ENCODE results near the gene ADAMTS2. TPM values are rescaled to one million over a fixed set of nuclear protein-coding genes. Genes with fewer than 3 reads are reported as not detected.
A peak's percentile ranks its signal among the peaks of the same experiment; 100 is the strongest.

ADAMTS2 gene
- total RNA-seq, 1 donor from 2014 or later: 0.29 TPM

- no peak for TF ChIP-seq CTCF (conservative IDR thresholded peaks at IDR 0.05; ENCODE audit: low read depth, low read length)
- H3K4me3 ChIP-seq (ENCODE audit: low read depth, low read length): no peak overlapping the region
- no peak for DNase-seq (ENCODE audit: low read depth)
Measured at GRCh38 chr5:179267671-179268083, 77.6 kb downstream of the ADAMTS2 start.

DNA sequence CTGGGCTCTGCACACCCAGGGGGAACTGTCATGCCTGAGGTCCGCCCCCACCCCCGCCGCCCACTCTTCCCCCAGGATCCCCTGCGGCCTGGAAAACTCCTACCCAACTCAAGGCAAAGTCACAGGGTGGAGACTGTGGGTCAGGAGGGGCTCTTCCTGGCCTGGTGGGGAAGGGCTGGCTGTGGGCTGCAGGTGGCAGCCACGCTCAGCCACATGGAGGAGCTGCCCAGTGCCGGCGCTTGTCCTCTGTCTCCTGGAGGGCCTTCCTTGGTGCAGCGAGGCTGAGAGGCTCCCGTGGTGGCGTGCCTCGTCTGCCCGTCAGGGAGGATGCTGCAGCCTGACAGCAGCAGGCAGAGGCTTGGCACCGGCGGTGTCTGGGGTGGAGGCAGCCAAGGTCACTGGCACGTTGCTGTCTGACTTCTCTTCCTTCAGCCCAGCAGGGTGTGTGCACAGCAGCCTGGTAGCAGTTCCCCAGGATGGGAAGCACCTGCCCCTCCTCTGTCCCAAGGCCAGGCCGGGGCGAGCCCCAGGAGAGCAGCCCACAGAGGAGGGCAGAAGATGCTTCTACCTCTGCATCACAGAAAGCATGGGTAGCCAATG, 78.1 kb downstream of the ADAMTS2 start:
- H3K4me3 ChIP-seq (ENCODE audit: low read depth, low read length): no peak overlapping the region
- peak; percentile 7 for TF ChIP-seq CTCF (conservative IDR thresholded peaks at IDR 0.05; ENCODE audit: low read depth, low read length)
- no peak for DNase-seq (ENCODE audit: low read depth)

GRCh38 chr5:179266291-179267070, 78.8 kb downstream of the ADAMTS2 start:
- no peak for DNase-seq (ENCODE audit: low read depth)
- no peak for TF ChIP-seq CTCF (conservative IDR thresholded peaks at IDR 0.05; ENCODE audit: low read depth, low read length)
- no peak overlapping the region for H3K4me3 ChIP-seq (ENCODE audit: low read depth, low read length)

DNA sequence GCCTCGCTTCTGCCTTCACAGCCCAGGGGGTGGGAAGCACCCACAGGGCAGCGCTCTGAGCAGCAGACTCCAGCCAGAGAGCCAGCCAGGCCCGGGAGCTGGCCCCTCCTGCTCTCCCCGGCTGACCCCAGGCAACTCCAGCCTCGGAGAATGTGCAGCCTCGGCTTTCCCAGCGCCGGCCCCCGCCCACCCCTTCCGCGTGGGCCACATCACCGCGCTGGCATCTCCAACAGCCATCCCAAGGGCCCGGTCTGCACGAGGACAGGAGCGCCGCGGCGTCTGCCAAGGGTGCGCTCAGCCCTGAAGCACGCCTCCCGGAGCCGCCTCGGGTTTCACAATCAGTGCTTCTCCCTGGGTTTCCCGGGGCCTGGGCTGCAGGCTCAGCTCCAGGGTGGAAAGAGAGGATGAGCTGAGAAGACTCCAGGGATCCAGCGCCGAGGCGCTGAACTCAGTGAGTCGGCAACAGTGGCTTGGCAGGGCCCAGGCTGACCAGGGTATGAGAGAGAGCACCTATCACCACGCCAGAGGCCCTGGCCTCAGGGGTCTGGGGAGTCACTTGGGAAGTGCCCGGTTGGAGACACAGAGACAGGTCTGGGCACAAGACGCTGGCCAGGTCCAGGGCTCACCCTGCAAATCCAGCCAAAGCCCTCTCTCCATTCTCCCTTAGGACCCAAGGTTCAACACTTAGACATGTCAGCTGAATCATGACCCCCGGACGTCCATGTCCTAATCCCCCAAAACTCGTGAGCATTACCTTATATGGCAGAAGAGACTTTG, 79.6 kb downstream of the ADAMTS2 start:
- no peak for TF ChIP-seq CTCF (conservative IDR thresholded peaks at IDR 0.05; ENCODE audit: low read depth, low read length)
- DNase-seq (ENCODE audit: low read depth): peak; percentile 56

DNA sequence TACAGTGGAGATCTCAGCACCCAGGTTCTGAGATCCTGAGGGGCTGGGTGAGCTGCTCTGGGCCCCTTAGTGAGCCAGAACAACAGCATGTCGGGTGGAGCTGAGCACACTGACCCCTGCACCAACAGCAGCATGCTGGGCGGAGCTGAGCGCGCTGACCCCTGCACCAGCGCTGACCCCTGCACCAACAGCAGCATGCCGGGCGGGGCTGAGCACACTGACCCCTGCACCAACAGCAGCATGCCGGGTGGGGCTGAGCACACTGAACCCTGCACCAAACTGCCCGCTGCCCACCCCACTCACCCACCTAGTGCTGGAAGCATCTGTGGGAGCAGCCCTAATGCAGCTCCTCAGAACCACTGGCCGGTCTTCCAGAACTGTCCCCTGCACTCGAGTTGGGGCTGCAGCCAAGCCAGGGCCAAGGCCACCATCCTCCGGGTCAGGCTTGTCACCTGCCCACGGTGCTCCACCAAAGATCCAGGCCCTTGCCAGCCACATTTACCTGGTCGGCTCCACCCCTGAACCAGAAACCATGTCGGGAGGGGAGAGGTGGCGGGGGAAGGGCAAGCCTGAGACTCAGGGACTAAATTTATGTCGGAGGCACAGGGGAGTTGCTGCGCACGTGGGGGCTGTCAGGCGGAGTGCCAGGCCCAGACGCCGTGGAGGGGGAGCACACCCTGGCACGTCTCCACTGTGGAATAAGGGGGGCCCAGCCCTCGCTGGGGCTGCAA, 80.3 kb downstream of the ADAMTS2 start:
- DNase-seq (ENCODE audit: low read depth): no peak
- peak overlapping the region; percentile 24 for H3K4me3 ChIP-seq (ENCODE audit: low read depth, low read length)
- no peak for TF ChIP-seq CTCF (conservative IDR thresholded peaks at IDR 0.05; ENCODE audit: low read depth, low read length)

More for the DNA sequence above, 79.6 kb downstream of the ADAMTS2 start:
- peak overlapping the region; percentile 24 for H3K4me3 ChIP-seq (ENCODE audit: low read depth, low read length)

DNA sequence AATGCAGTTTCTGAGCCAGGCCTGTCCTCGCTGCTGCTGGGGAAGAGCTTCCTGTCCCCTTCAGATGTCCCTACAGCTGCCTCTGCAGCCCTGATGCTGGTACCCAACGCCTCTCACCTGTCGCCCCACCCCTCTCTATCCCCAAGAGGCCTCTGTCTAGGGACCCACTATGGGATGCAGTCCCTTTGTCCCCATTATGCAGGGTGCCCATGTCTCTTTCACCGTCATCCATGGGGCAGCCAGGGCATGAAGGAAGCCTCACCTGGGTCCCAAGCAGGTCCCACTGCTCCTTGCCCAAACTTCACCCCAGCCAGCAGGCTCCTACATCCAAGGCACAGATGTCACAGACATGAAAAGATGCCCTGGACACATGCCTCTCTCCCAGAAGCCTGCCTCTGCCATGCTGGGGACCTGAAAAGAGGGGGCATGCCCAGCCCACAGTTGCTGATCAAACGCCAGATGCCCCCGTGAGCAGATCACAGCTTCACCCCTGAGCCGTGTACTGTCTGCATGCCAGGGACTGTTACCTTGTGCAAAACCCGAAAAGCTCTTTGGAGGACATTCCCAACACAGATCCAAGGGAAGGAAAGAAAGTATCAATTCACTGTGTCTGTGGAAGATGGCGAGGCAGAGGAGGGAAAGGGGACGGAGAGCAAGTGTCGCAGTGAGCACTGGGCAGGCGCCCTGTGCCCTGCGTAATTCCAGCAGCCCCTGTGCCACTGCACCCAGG, 81.0 kb downstream of the ADAMTS2 start:
- H3K4me3 ChIP-seq (ENCODE audit: low read depth, low read length): no peak overlapping the region
- TF ChIP-seq CTCF (conservative IDR thresholded peaks at IDR 0.05; ENCODE audit: low read depth, low read length): no peak
- no peak for DNase-seq (ENCODE audit: low read depth)

Measured in epithelial cell of proximal tubule (primary cell).